ENCODE data around the gene ONECUT3.
"Not testable (repeated sequence)": the region's sequence is repeated elsewhere in the genome, so short reads cannot be mapped to it uniquely, and the experiment has no call there.

ONECUT3 gene

GRCh38 chr19:1758959-1759903, 5.9 kb downstream of the ONECUT3 start:
- no peaks in the 10 kb centered on the region for H3K9me3 Mint-ChIP-seq
- no peak overlapping the region for H3K4me3 Mint-ChIP-seq
- H3K27me3 Mint-ChIP-seq: peaks cover 41% of the 10 kb centered on the region
- H3K36me3 Mint-ChIP-seq: no peaks in the 10 kb centered on the region
- no peak overlapping the region for H3K27ac Mint-ChIP-seq
- peaks cover 9% of the 10 kb centered on the region for H3K4me1 Mint-ChIP-seq

GRCh38 chr19:1760020-1760419, 6.7 kb downstream of the ONECUT3 start:
- Mint-ChIP-seq H3K27me3 (peaks cover 40% of the 10 kb centered on the region), H3K27ac (no peak overlapping the region), H3K9me3 (no peaks in the 10 kb centered on the region), H3K4me1 (peaks cover 9% of the 10 kb centered on the region), H3K36me3 (no peaks in the 10 kb centered on the region), H3K4me3 (no peak overlapping the region)

- peaks cover 45% of the 10 kb centered on the region for H3K27me3 Mint-ChIP-seq
- H3K27ac Mint-ChIP-seq, H3K4me3 Mint-ChIP-seq, H3K9me3 Mint-ChIP-seq, H3K36me3 Mint-ChIP-seq, H3K4me1 Mint-ChIP-seq: not testable (repeated sequence)
These were observed 7.7 kb downstream of the ONECUT3 start for GRCh38 chr19:1760786-1761527.

GRCh38 chr19:1761528-1762242, 8.4 kb downstream of the ONECUT3 start:
- H3K27me3 Mint-ChIP-seq: peaks cover 43% of the 10 kb centered on the region
- no peaks in the 10 kb centered on the region for H3K9me3 Mint-ChIP-seq
- peaks cover 4% of the 10 kb centered on the region for H3K4me1 Mint-ChIP-seq
- H3K4me3 Mint-ChIP-seq: no peak overlapping the region
- no peaks in the 10 kb centered on the region for H3K36me3 Mint-ChIP-seq
- no peak overlapping the region for H3K27ac Mint-ChIP-seq

GRCh38 chr19:1762243-1763117, 9.2 kb downstream of the ONECUT3 start:
- peaks cover 40% of the 10 kb centered on the region for H3K27me3 Mint-ChIP-seq
- no peak overlapping the region for H3K27ac Mint-ChIP-seq
- H3K9me3 Mint-ChIP-seq: no peaks in the 10 kb centered on the region
- no peak overlapping the region for H3K4me3 Mint-ChIP-seq
- no peaks in the 10 kb centered on the region for H3K4me1 Mint-ChIP-seq
- H3K36me3 Mint-ChIP-seq: no peaks in the 10 kb centered on the region

GRCh38 chr19:1763648-1764639, 10.6 kb downstream of the ONECUT3 start:
- Mint-ChIP-seq H3K9me3 (no peaks in the 10 kb centered on the region), H3K27ac (no peak overlapping the region), H3K27me3 (peaks cover 41% of the 10 kb centered on the region), H3K4me3 (no peak overlapping the region), H3K4me1 (no peaks in the 10 kb centered on the region), H3K36me3 (no peaks in the 10 kb centered on the region)

GRCh38 chr19:1764729-1765128, 11.4 kb downstream of the ONECUT3 start:
- Mint-ChIP-seq H3K27me3 (peaks cover 42% of the 10 kb centered on the region), H3K9me3 (no peaks in the 10 kb centered on the region), H3K27ac (no peak overlapping the region), H3K4me1 (no peaks in the 10 kb centered on the region), H3K36me3 (no peaks in the 10 kb centered on the region), H3K4me3 (no peak overlapping the region)

- Mint-ChIP-seq H3K27ac (no peak overlapping the region), H3K27me3 (peaks cover 45% of the 10 kb centered on the region), H3K4me3 (no peak overlapping the region), H3K36me3 (peaks cover 1% of the 10 kb centered on the region), H3K4me1 (no peaks in the 10 kb centered on the region), H3K9me3 (peaks cover 3% of the 10 kb centered on the region)
These were observed 12.1 kb downstream of the ONECUT3 start for GRCh38 chr19:1765232-1765903.

- peaks cover 7% of the 10 kb centered on the region for H3K36me3 Mint-ChIP-seq
- no peaks in the 10 kb centered on the region for H3K4me1 Mint-ChIP-seq
- H3K9me3 Mint-ChIP-seq: peaks cover 11% of the 10 kb centered on the region
- H3K4me3 Mint-ChIP-seq: no peak overlapping the region
- peaks cover 47% of the 10 kb centered on the region for H3K27me3 Mint-ChIP-seq
- H3K27ac Mint-ChIP-seq: no peak overlapping the region
These were observed 12.8 kb downstream of the ONECUT3 start for GRCh38 chr19:1765904-1766799.

- no peak overlapping the region for H3K4me3 Mint-ChIP-seq
- no peaks in the 10 kb centered on the region for H3K4me1 Mint-ChIP-seq
- H3K9me3 Mint-ChIP-seq: peaks cover 13% of the 10 kb centered on the region
- H3K27me3 Mint-ChIP-seq: peaks cover 42% of the 10 kb centered on the region
- H3K27ac Mint-ChIP-seq: no peak overlapping the region
- peaks cover 7% of the 10 kb centered on the region for H3K36me3 Mint-ChIP-seq
These were observed 13.6 kb downstream of the ONECUT3 start for GRCh38 chr19:1766800-1767352.

- peaks cover 13% of the 10 kb centered on the region for H3K9me3 Mint-ChIP-seq
- H3K36me3 Mint-ChIP-seq: peaks cover 9% of the 10 kb centered on the region
- no peak overlapping the region for H3K4me3 Mint-ChIP-seq
- H3K4me1 Mint-ChIP-seq: no peaks in the 10 kb centered on the region
- H3K27ac Mint-ChIP-seq: no peak overlapping the region
- peaks cover 44% of the 10 kb centered on the region for H3K27me3 Mint-ChIP-seq
These were observed 14.2 kb downstream of the ONECUT3 start for GRCh38 chr19:1767464-1767933.

- H3K27me3 Mint-ChIP-seq: peaks cover 44% of the 10 kb centered on the region
- H3K4me3 Mint-ChIP-seq: no peak overlapping the region
- H3K36me3 Mint-ChIP-seq: peaks cover 9% of the 10 kb centered on the region
- peaks cover 13% of the 10 kb centered on the region for H3K9me3 Mint-ChIP-seq
- H3K27ac Mint-ChIP-seq: no peak overlapping the region
- no peaks in the 10 kb centered on the region for H3K4me1 Mint-ChIP-seq
These were observed 14.9 kb downstream of the ONECUT3 start for GRCh38 chr19:1768248-1768647.
